ENCODE data around the gene HOOK2. TPM values are rescaled to one million over a fixed set of nuclear protein-coding genes. Genes with fewer than 3 reads are reported as not detected.

HOOK2 gene
- total RNA-seq, 3 donors from 2014 or later (not counting 1 experiment from before 2014, with no cell fraction given): 13.3 to 15.3 (median 13.9) TPM

- H3K9me3 Mint-ChIP-seq: no peaks in the 10 kb centered on the region
- peaks cover 18% of the 10 kb centered on the region for H3K36me3 ChIP-seq (ENCODE audit: control insufficient read depth, insufficient read depth, low read length)
- DNase-seq (no peak), ATAC-seq (no peak)
- H3K4me3 Mint-ChIP-seq: no peak overlapping the region
- no peak for TF ChIP-seq CTCF (IDR thresholded peaks at IDR 0.05)
- no peaks in the 10 kb centered on the region for H3K36me3 Mint-ChIP-seq
- intact Hi-C loops (cut with micrococcal nuclease): no loop called here
- no peaks in the 10 kb centered on the region for H3K27me3 ChIP-seq (ENCODE audit: control insufficient read depth, insufficient read depth, low read length)
- H3K27ac ChIP-seq (ENCODE audit: low read length): no peak overlapping the region
- peaks cover 9% of the 10 kb centered on the region for H3K9me3 ChIP-seq (ENCODE audit: control insufficient read depth, insufficient read depth, low read length)
- H3K4me1 Mint-ChIP-seq: peaks cover 0 to 5% of the 10 kb centered on the region in 2 donors
- H3K4me3 ChIP-seq (ENCODE audit: low read length): no peak overlapping the region
- H3K27ac Mint-ChIP-seq: no peak overlapping the region
- WGBS (ENCODE audit: insufficient coverage): 75% methylated on average over 9 of the region's 9 CpGs
- peaks cover 14 to 15% of the 10 kb centered on the region in 2 donors for H3K27me3 Mint-ChIP-seq (ENCODE audit: low read depth in 2 of 2)
- H3K4me1 ChIP-seq (ENCODE audit: control insufficient read depth, insufficient read depth, low read length): no peaks in the 10 kb centered on the region
These were observed 24.5 kb downstream of the HOOK2 start for GRCh38 chr19:12750851-12751250.

GRCh38 chr19:12749938-12750521, 25.3 kb downstream of the HOOK2 start:
- H3K36me3 Mint-ChIP-seq: no peaks in the 10 kb centered on the region
- H3K4me3 Mint-ChIP-seq: no peak overlapping the region
- Histone ChIP-seq H3K4me3 (ENCODE audit: low read length) (no peak overlapping the region), H3K27me3 (ENCODE audit: control insufficient read depth, insufficient read depth, low read length) (no peaks in the 10 kb centered on the region), H3K4me1 (ENCODE audit: control insufficient read depth, insufficient read depth, low read length) (no peaks in the 10 kb centered on the region), H3K27ac (ENCODE audit: low read length) (no peak overlapping the region), H3K36me3 (ENCODE audit: control insufficient read depth, insufficient read depth, low read length) (peaks cover 25% of the 10 kb centered on the region), H3K9me3 (ENCODE audit: control insufficient read depth, insufficient read depth, low read length) (peaks cover 9% of the 10 kb centered on the region)
- H3K27me3 Mint-ChIP-seq (ENCODE audit: low read depth in 2 of 2): peaks cover 14 to 15% of the 10 kb centered on the region in 2 donors
- no peak overlapping the region for H3K27ac Mint-ChIP-seq
- no peak for TF ChIP-seq CTCF (IDR thresholded peaks at IDR 0.05)
- ATAC-seq (peak in 1 of 3 donors; percentile 20), DNase-seq (no peak)
- intact Hi-C loops (cut with micrococcal nuclease): no loop called here
- H3K4me1 Mint-ChIP-seq: peaks cover 0 to 5% of the 10 kb centered on the region in 2 donors
- 55% methylated on average over 24 of the region's 24 CpGs for WGBS (ENCODE audit: insufficient coverage)
- no peaks in the 10 kb centered on the region for H3K9me3 Mint-ChIP-seq

- no peaks in the 10 kb centered on the region for H3K27me3 ChIP-seq (ENCODE audit: control insufficient read depth, insufficient read depth, low read length)
- no peaks in the 10 kb centered on the region for H3K4me1 ChIP-seq (ENCODE audit: control insufficient read depth, insufficient read depth, low read length)
- H3K36me3 ChIP-seq (ENCODE audit: control insufficient read depth, insufficient read depth, low read length): peaks cover 29% of the 10 kb centered on the region
- Mint-ChIP-seq H3K36me3 (no peaks in the 10 kb centered on the region), H3K27me3 (ENCODE audit: low read depth in 2 of 2) (peaks cover 12 to 15% of the 10 kb centered on the region in 2 donors), H3K27ac (no peak overlapping the region), H3K4me3 (no peak overlapping the region), H3K4me1 (peaks cover 0 to 5% of the 10 kb centered on the region in 2 donors), H3K9me3 (no peaks in the 10 kb centered on the region)
- peaks cover 9% of the 10 kb centered on the region for H3K9me3 ChIP-seq (ENCODE audit: control insufficient read depth, insufficient read depth, low read length)
- DNase-seq (no peak), ATAC-seq (no peak)
- H3K4me3 ChIP-seq (ENCODE audit: low read length): no peak overlapping the region
- over 99% methylated on average over 6 of the region's 6 CpGs for WGBS (ENCODE audit: insufficient coverage)
- no peak overlapping the region for H3K27ac ChIP-seq (ENCODE audit: low read length)
- intact Hi-C loops (cut with micrococcal nuclease): no loop called here
- TF ChIP-seq CTCF (IDR thresholded peaks at IDR 0.05): no peak
These were observed 26.9 kb downstream of the HOOK2 start for GRCh38 chr19:12748489-12748888.
